WTC11 (cell line): ENCODE results near the gene CEP250. TPM values are rescaled to one million over a fixed set of nuclear protein-coding genes. Genes with fewer than 3 reads are reported as not detected.
A peak's percentile ranks its signal among the peaks of the same experiment; 100 is the strongest.

Experiments used
- ATAC-seq: fragments of 200-7000 bp; cut with Tn5 transposase; 2 replicates; pipeline ENCODE4 v1.10.0; 2021; ENCODE audit warnings: mild to moderate bottlenecking, moderate library complexity
- CTCF ChIA-PET: fragments of 300-600 bp; sonication (Branson Sonifier 250); formaldehyde crosslinking; loops from one replicate; lab custom pipeline; 2021; ENCODE audit warnings: antibody characterized with exemption; lab: Charles Lee
- POLR2A ChIA-PET: fragments of 350-600 bp; sonication (Branson Sonifier 250); formaldehyde crosslinking; loops from one replicate; lab custom pipeline; 2021; ENCODE audit warnings: antibody characterized with exemption; lab: Charles Lee
- DNase-seq: peaks from one replicate; pipeline ENCODE4 v3.0.0; 2021; ENCODE audit warnings: low spot score
- H3K27ac Mint-ChIP-seq: 2 replicates; pipeline ENCODE4 v1.8.0; 2021; ENCODE audit warnings: mixed read lengths
- H3K27me3 Mint-ChIP-seq: 2 replicates; pipeline ENCODE4 v1.8.0; 2021; ENCODE audit warnings: low read depth, mild to moderate bottlenecking, moderate library complexity, mixed read lengths
- H3K36me3 Mint-ChIP-seq: 2 replicates; pipeline ENCODE4 v1.8.0; 2021; ENCODE audit warnings: mixed read lengths
- H3K4me1 Mint-ChIP-seq: 2 replicates; pipeline ENCODE4 v1.8.0; 2022; ENCODE audit warnings: mixed read lengths
- H3K4me3 Mint-ChIP-seq: 2 replicates; pipeline ENCODE4 v1.8.0; 2021; ENCODE audit warnings: mild to moderate bottlenecking, moderate library complexity, mixed read lengths
- H3K9me3 Mint-ChIP-seq: 2 replicates; pipeline ENCODE4 v1.8.0; 2021; ENCODE audit warnings: mixed read lengths
- FOXK1 ChIP-seq: sonication (generic); formaldehyde crosslinking; IDR thresholded peaks from 2 replicates; pipeline ENCODE4 v1.8.0; 2022; ENCODE audit warnings: mild to moderate bottlenecking, moderate library complexity, missing genetic modification reagents
- HMGA2 ChIP-seq: fragments of 250-450 bp; sonication (Bioruptor Pico); IDR thresholded peaks from 2 replicates; pipeline ENCODE4 v1.4.0; 2021; ENCODE audit warnings: mild to moderate bottlenecking, moderate library complexity
- NR1H2 ChIP-seq: sonication (generic); formaldehyde crosslinking; IDR thresholded peaks from 2 replicates; pipeline ENCODE4 v1.9.0; 2021; ENCODE audit warnings: mild to moderate bottlenecking, moderate library complexity, missing genetic modification reagents
- RORB ChIP-seq: fragments of 250-450 bp; sonication (Bioruptor Pico); IDR thresholded peaks from 2 replicates; pipeline ENCODE4 v1.9.0; 2021; ENCODE audit warnings: mild to moderate bottlenecking
- ZNF219 ChIP-seq: sonication (generic); formaldehyde crosslinking; IDR thresholded peaks from 2 replicates; pipeline ENCODE4 v1.8.0; 2023; ENCODE audit warnings: missing genetic modification reagents, mild to moderate bottlenecking, borderline replicate concordance
- ZNF263 ChIP-seq: sonication (generic); formaldehyde crosslinking; IDR thresholded peaks from 2 replicates; pipeline ENCODE4 v1.8.1; 2022; ENCODE audit warnings: low read depth, mild to moderate bottlenecking, moderate library complexity, missing genetic modification reagents
- ZNF416 ChIP-seq: fragments of 250-450 bp; sonication (Bioruptor Pico); IDR thresholded peaks from 2 replicates; pipeline ENCODE4 v1.9.0; 2021; ENCODE audit warnings: mild to moderate bottlenecking, inconsistent platforms
- total RNA-seq: library from RNA; stranded (reverse); gene quantifications from 3 replicates; pipeline ENCODE4 v1.2.3, GENCODE V29; 2021
- TF ChIP-seq, protein P1 (sequence below): fragments of 250-450 bp; sonication (Bioruptor Pico); conservative IDR thresholded peaks from 2 replicates; pipeline ENCODE4 v1.9.0; 2021; ENCODE audit warnings: mild to moderate bottlenecking
- TF ChIP-seq, protein P2 (sequence below): sonication (generic); formaldehyde crosslinking; IDR thresholded peaks from 2 replicates; pipeline ENCODE4 v1.8.0; 2023; ENCODE audit warnings: missing genetic modification reagents, mild to moderate bottlenecking, borderline replicate concordance
- TF ChIP-seq, protein P3 (sequence below): sonication (generic); formaldehyde crosslinking; IDR thresholded peaks from 2 replicates; pipeline ENCODE4 v1.8.0; 2022; ENCODE audit warnings: mild to moderate bottlenecking, missing genetic modification reagents
- TF ChIP-seq, protein P4 (sequence below): sonication (generic); formaldehyde crosslinking; IDR thresholded peaks from 2 replicates; pipeline ENCODE4 v1.8.1; 2022; ENCODE audit warnings: low read depth, mild to moderate bottlenecking, moderate library complexity, missing genetic modification reagents, borderline replicate concordance
- TF ChIP-seq, protein P5 (sequence below): sonication (generic); formaldehyde crosslinking; IDR thresholded peaks from 2 replicates; pipeline ENCODE4 v1.8.1; 2022; ENCODE audit warnings: missing genetic modification reagents, borderline replicate concordance

The CEP250 gene
- total RNA-seq, 1 experiment from 2014 or later, result 63.1 TPM

DNA sequence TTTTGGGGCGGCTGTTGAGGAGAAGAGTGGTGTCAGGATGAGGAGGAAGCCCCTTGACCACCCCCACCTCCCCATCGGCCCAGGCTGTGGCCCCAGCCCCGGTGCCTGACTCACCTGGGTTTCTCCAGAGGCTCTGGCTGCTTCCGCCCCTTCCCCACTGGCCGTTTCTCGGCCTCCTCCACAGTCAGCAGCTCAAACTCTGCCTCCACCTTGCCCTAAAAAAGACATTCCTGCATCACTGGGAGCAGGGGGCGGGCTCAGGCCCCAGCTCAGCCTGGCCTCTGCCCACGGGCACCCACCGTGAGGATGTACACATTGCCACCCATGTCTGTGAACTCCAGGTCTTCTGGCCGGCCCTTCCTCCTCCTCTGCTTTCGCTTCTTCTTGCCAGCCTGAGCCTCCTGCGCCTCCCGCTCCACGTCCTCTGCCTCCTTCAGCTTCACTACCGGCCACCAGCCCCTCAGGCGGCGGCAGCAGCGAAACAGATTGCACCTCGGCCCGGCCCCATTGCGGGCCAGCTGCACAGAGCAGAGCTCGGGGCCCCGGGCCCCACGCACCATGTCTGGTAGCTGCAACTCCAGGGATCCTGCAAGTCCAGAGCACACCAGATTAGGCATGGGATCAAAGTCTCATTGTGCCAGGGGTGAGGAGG, 103.8 kb downstream of the CEP250 start:
- CTCF ChIA-PET, result interaction anchor here (0.9 kb wide), 1 partner anchor 58 kb away, joined by 4 read pairs; no protein-coding TSS in a partner anchor
- no peak overlapping the region for H3K4me3 Mint-ChIP-seq
- no peak overlapping the region for H3K27ac Mint-ChIP-seq
- peaks cover 23% of the 10 kb centered on the region for H3K36me3 Mint-ChIP-seq
- H3K9me3 Mint-ChIP-seq, result no peaks in the 10 kb centered on the region
- POLR2A ChIA-PET, result interaction anchor here (1.3 kb wide), 1 partner anchor 17 kb away, joined by 5 read pairs; the partner anchor contains the start of gene ERGIC3
- no peak for TF ChIP-seq RORB (CRISPR knock-in tag)
- TF ChIP-seq ZNF263 (CRISPR knock-in tag), result no peak
- no peak for TF ChIP-seq FOXK1 (CRISPR knock-in tag)
- TF ChIP-seq, protein P1, sequence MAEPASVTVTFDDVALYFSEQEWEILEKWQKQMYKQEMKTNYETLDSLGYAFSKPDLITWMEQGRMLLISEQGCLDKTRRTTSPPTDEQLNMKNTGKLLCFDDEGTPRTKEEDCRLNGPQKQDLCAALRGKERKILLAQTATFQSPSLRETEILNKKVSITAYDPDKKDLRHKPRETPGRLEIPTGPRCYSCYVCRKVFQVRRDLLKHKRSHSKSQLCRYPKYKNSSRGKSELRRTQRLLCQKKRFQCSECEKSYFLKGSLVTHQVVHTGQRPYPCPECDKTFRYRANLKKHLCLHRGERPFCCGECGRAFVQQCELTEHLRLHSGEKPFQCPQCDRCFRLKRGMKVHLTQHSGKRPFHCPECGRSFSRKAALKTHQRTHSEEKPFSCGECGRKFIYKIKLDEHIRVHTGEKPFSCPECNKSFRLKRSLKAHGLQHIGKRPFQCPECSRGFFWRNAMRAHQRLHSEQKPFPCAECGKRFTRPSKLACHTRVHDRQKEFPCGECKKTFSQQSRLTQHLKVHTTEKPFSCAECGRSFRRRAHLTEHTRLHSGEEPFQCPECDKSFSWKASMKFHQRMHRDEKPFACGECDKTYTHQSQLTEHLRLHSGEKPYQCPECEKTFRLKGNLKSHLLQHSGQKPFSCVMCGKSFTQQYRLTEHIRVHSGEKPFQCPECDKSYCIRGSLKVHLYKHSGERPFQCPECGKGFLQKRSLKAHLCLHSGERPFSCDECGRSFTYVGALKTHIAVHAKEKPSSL, result no peak
- TF ChIP-seq, protein P2, sequence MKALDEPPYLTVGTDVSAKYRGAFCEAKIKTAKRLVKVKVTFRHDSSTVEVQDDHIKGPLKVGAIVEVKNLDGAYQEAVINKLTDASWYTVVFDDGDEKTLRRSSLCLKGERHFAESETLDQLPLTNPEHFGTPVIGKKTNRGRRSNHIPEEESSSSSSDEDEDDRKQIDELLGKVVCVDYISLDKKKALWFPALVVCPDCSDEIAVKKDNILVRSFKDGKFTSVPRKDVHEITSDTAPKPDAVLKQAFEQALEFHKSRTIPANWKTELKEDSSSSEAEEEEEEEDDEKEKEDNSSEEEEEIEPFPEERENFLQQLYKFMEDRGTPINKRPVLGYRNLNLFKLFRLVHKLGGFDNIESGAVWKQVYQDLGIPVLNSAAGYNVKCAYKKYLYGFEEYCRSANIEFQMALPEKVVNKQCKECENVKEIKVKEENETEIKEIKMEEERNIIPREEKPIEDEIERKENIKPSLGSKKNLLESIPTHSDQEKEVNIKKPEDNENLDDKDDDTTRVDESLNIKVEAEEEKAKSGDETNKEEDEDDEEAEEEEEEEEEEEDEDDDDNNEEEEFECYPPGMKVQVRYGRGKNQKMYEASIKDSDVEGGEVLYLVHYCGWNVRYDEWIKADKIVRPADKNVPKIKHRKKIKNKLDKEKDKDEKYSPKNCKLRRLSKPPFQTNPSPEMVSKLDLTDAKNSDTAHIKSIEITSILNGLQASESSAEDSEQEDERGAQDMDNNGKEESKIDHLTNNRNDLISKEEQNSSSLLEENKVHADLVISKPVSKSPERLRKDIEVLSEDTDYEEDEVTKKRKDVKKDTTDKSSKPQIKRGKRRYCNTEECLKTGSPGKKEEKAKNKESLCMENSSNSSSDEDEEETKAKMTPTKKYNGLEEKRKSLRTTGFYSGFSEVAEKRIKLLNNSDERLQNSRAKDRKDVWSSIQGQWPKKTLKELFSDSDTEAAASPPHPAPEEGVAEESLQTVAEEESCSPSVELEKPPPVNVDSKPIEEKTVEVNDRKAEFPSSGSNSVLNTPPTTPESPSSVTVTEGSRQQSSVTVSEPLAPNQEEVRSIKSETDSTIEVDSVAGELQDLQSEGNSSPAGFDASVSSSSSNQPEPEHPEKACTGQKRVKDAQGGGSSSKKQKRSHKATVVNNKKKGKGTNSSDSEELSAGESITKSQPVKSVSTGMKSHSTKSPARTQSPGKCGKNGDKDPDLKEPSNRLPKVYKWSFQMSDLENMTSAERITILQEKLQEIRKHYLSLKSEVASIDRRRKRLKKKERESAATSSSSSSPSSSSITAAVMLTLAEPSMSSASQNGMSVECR (CRISPR knock-in tag), result no peak
- no peak for TF ChIP-seq HMGA2 (CRISPR knock-in tag)
- no peak for TF ChIP-seq ZNF416 (CRISPR knock-in tag)
- TF ChIP-seq, protein P3, sequence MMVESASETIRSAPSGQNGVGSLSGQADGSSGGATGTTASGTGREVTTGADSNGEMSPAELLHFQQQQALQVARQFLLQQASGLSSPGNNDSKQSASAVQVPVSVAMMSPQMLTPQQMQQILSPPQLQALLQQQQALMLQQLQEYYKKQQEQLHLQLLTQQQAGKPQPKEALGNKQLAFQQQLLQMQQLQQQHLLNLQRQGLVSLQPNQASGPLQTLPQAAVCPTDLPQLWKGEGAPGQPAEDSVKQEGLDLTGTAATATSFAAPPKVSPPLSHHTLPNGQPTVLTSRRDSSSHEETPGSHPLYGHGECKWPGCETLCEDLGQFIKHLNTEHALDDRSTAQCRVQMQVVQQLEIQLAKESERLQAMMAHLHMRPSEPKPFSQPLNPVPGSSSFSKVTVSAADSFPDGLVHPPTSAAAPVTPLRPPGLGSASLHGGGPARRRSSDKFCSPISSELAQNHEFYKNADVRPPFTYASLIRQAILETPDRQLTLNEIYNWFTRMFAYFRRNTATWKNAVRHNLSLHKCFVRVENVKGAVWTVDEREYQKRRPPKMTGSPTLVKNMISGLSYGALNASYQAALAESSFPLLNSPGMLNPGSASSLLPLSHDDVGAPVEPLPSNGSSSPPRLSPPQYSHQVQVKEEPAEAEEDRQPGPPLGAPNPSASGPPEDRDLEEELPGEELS, result no peak
- TF ChIP-seq, all 79 proteins: peak for 0
- H3K27me3 Mint-ChIP-seq, result no peaks in the 10 kb centered on the region
- ATAC-seq, result no peak
- no peak for DNase-seq
- H3K4me1 Mint-ChIP-seq, result peaks cover 14% of the 10 kb centered on the region; the same call in 1 of the 2 replicates

DNA sequence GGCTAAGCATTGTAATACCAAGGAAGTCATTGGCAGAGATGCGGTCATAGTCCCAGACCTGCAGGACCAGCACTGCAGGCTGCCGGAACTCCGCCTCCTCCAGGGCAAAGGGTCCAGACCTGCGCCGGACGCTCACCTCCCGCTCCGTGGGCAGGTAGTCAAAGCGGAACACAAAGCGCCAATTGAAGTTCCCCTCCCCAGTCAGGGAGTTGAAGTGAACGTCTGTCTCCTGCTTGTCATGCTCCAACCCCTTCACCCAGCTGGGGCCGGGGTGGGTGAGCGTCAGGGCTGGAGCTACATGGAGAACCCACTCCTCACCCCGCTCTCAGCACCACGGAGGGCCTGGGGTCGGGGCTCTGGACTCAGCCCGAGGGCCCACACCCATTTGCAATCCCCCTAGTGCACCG, 104.7 kb downstream of the CEP250 start:
- no peak for DNase-seq
- peaks cover 14% of the 10 kb centered on the region for H3K36me3 Mint-ChIP-seq
- H3K27ac Mint-ChIP-seq, result no peak overlapping the region
- no peak overlapping the region for H3K4me3 Mint-ChIP-seq
- no peaks in the 10 kb centered on the region for H3K27me3 Mint-ChIP-seq
- peak; percentile 33 for ATAC-seq
- peaks cover 14% of the 10 kb centered on the region; the same call in 1 of the 2 replicates for H3K4me1 Mint-ChIP-seq
- POLR2A ChIA-PET, result interaction anchor here (1.3 kb wide), 1 partner anchor 18 kb away, joined by 5 read pairs; the partner anchor contains the start of gene ERGIC3
- CTCF ChIA-PET, result interaction anchor here (1.3 to 1.6 kb wide), 2 partner anchors 41 to 59 kb away, joined by 5 to 7 read pairs; no protein-coding TSS in a partner anchor
- TF ChIP-seq NR1H2 (CRISPR knock-in tag), result no peak
- TF ChIP-seq, protein P4, sequence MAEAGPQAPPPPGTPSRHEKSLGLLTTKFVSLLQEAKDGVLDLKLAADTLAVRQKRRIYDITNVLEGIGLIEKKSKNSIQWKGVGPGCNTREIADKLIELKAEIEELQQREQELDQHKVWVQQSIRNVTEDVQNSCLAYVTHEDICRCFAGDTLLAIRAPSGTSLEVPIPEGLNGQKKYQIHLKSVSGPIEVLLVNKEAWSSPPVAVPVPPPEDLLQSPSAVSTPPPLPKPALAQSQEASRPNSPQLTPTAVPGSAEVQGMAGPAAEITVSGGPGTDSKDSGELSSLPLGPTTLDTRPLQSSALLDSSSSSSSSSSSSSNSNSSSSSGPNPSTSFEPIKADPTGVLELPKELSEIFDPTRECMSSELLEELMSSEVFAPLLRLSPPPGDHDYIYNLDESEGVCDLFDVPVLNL (CRISPR knock-in tag), result no peak
- TF ChIP-seq, protein P5, sequence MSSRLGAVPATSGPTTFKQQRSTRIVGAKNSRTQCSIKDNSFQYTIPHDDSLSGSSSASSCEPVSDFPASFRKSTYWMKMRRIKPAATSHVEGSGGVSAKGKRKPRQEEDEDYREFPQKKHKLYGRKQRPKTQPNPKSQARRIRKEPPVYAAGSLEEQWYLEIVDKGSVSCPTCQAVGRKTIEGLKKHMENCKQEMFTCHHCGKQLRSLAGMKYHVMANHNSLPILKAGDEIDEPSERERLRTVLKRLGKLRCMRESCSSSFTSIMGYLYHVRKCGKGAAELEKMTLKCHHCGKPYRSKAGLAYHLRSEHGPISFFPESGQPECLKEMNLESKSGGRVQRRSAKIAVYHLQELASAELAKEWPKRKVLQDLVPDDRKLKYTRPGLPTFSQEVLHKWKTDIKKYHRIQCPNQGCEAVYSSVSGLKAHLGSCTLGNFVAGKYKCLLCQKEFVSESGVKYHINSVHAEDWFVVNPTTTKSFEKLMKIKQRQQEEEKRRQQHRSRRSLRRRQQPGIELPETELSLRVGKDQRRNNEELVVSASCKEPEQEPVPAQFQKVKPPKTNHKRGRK, result no peak
- TF ChIP-seq ZNF219 (CRISPR knock-in tag), result no peak
- no peaks in the 10 kb centered on the region for H3K9me3 Mint-ChIP-seq
